Mammary epithelial cell (primary cell): Measurements from ENCODE around the gene CEP112.

Source experiments
- CTCF ChIP-seq, 2 donors: IDR thresholded peaks in 1 of 2; conservative IDR thresholded peaks in 1 of 2; 2 replicates each; pipeline ENCODE4 v1.5.1; 2011 to 2012; ENCODE audit warnings: inconsistent platforms in 2 of 2, low read length in 2 of 2, mild to moderate bottlenecking in 2 of 2, control low read depth in 1 of 2, low read depth in 1 of 2; ENCODE audit not compliant: insufficient read depth in 1 of 2; ENCODE audit errors: extremely low read depth in 1 of 2
- EZH2 ChIP-seq: IDR thresholded peaks from 2 replicates; pipeline ENCODE4 v1.6.1; 2012; ENCODE audit warnings: low read length, inconsistent platforms, borderline replicate concordance

- TF ChIP-seq EZH2 (no peak), CTCF (conservative IDR thresholded peaks at IDR 0.05 in 1 of 2, IDR thresholded peaks at IDR 0.05 in 1 of 2; ENCODE audit: extremely low read depth in 1 of 2, insufficient read depth in 1 of 2, low read depth in 1 of 2, low read length in 2 of 2) (no peak)
Measured at GRCh38 chr17:65665966-65666365, 526.0 kb downstream of the CEP112 start.
